ELR (cell line): ENCODE results near the gene POLR2L.
A peak's percentile ranks its signal among the peaks of the same experiment; 100 is the strongest.

ENCODE experiments used
- DNase-seq: peaks from one replicate; pipeline ENCODE4 v3.0.0-alpha.2; 2015; ENCODE audit warnings: low read depth

POLR2L gene

DNA sequence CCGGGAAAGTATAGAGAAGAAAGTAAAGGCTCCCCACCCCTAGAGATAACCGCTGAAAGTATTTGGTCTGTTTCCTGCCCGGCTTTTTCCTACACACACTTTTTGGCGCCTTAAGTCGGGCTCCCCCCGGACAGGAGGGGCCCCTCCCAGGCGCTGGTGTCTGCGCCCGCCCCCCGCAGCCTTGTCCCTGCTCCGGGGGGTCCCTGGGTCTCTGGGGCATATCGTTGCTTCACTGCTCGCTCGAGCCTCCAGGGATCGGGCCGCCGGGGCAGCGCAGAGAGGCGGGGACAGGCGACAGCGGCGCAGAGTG is 15.5 kb downstream of the POLR2L start:
- DNase-seq: no peak

DNA sequence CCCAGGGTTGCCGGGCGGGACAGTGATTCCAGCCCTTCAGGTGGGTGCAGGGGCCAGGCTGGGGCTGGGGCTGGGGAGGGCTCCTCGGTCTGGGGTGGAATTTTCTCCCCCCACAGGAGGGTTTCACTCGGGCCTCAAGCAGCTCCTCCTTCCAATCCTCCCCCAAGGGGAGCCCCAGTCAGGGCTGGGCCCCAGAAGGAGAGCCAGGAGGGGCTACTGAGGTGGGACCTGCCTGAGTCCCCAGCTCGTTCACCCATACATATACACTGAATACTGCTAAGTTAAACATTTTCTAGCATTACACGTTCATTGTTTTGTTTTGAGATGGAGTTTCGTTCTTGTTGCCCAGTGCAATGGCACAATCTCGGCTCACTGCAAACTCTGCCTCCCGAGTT is 16.1 kb downstream of the POLR2L start:
- DNase-seq: no peak

DNA sequence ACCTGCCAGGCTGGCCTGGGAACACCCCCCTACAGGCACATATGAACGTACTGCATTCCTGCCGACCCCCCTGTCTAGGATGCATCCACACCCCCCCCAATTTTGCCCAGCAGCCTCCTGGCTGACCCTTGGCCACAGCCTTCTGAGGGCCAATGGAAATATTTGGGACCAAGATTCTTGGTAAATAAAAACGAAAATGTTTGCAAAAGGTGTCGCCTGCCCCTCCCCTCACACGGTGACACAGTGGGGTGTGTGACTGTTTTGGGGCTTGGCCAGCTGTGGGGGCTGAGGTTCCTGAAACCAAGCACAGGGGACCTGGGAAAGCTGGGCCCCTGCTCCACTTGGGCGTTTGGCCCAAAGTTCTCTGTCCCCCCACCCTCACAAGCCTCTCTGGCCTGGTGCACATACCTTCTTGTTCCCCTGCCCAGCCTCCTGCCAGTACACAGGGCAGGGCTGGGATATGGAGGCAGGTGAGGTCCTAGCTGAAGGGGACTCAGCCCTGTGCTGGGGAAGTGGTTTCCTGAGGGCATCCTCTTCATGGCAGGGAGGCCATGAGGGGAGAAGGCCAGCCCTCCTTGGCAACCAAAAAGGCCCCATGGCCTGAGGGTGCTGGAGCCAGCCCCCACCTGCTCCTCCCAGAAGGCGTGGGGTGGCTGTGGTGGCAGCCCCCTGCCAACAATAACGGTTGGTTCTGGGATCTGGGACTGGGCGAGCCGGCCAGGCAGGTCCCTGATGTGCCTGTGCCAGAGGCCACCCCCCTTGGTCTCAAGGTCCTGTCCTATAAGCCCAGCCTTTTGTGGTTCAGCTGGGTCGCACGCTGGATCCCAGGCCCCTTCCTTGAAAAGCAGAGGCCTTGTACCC is 16.7 kb downstream of the POLR2L start:
- DNase-seq: no peak

DNA sequence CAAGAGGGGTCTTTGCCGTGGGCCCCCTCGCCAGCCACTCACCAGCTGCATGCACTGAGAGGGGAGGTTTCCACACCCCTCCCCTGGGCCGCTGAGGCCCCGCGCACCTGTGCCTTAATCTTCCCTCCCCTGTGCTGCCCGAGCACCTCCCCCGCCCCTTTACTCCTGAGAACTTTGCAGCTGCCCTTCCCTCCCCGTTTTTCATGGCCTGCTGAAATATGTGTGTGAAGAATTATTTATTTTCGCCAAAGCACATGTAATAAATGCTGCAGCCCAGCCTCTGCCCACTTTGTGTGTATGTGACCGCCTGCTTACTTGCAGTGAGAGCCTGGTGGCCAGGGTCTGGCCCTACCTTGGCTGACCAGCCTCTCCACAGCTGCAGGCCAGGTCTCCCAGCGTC is 17.4 kb downstream of the POLR2L start:
- DNase-seq: no peak

DNA sequence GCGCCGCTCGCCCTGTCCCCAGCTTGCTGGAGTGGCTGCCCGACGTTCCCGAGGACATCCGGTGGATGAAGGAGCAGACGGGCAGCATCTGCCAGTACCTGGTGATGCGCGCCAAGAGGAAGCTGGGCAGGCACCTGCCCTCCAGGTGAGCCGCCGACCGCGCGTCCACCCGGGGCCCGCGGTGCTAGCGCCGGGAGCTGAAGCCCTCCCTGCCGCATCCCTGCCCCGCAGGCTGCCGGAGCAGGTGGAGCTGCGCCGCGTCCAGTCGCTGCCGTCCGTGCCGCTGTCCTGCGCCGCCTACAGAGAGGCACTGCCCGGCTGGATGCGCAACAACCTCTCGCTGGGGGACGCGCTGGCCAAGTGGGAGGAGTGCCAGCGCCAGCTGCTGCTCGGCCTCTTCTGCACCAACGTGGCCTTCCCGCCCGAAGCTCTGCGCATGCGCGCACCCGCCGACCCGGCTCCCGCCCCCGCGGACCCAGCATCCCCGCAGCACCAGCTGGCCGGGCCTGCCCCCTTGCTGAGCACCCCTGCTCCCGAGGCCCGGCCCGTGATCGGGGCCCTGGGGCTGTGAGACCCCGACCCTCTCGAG is 17.9 kb downstream of the POLR2L start:
- DNase-seq: no peak

DNA sequence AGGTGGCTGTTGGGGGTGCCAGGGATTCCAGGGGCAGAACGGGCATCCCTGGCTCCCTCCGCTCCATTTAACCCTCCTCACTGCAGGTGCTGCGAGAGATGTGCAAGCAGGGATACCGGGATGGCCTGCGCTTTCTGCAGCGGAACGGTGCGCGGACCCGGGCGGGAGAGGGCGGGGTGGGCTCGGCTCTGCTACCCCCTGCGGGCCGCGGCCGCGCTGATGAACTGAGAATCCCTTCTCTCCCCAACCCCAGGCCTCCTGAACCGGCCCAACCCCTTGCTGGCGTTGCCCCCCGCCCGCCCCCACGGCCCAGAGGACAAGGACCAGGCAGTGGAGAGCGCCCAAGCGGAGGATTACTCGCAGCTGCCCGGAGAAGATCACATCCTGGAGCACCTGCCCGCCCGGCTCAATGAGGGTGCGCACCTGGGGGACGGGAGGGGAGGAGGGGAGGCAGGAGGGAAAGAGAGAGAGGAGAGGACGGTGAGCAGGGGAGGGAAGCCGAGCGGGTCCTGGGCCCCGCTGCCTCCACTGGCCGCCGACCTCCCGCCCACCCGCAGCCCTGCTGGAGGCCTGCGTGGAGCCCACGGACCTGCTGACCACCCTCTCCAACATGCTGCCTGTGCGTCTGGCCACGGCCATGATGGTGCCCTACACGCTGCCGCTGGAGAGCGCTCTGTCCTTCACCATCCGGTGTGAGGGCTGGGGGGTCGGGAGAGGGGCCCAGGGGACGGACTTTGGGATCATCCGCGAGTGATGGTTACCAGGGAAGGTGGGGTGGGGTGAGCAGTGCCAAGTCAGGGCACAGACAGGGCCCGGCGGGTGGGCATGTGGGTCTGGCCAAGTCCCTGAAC is 18.7 kb downstream of the POLR2L start:
- no peak for DNase-seq

DNA sequence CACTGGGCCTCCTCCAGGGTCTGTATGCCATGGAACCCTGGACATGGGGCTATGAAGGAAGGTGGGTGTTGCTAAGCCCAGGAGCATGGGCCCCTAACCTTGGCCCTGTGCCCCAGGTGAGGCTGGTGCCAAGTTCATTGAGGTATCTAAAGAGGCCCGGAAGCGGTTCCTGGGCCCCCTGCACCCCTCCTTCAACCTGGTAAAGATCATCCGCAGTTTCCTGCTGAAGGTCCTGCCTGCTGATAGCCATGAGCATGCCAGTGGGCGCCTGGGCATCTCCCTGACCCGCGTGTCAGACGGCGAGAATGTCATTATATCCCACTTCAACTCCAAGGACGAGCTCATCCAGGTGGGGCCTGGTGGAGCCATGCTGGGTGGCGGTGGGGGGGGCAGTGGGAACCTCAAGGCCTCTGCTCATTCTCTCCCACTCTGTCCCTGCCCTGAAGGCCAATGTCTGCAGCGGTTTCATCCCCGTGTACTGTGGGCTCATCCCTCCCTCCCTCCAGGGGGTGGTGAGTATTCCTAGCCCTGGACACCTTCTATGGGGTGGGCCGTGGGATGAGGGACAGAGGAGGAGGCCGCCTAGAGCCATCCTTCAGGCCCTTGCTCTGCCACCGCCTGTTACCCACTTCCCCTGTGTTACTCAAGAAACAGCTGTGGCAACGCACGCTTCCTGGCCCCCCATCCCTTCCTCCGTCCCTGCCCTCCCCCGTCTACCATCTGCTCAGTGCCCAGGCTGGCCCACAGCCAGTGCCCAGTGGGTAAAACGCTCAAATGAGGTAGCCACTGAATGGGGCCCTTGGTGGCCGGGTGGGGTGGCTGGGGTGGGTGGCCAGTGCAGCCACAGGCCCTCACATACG is 20.6 kb downstream of the POLR2L start:
- DNase-seq: no peak

DNA sequence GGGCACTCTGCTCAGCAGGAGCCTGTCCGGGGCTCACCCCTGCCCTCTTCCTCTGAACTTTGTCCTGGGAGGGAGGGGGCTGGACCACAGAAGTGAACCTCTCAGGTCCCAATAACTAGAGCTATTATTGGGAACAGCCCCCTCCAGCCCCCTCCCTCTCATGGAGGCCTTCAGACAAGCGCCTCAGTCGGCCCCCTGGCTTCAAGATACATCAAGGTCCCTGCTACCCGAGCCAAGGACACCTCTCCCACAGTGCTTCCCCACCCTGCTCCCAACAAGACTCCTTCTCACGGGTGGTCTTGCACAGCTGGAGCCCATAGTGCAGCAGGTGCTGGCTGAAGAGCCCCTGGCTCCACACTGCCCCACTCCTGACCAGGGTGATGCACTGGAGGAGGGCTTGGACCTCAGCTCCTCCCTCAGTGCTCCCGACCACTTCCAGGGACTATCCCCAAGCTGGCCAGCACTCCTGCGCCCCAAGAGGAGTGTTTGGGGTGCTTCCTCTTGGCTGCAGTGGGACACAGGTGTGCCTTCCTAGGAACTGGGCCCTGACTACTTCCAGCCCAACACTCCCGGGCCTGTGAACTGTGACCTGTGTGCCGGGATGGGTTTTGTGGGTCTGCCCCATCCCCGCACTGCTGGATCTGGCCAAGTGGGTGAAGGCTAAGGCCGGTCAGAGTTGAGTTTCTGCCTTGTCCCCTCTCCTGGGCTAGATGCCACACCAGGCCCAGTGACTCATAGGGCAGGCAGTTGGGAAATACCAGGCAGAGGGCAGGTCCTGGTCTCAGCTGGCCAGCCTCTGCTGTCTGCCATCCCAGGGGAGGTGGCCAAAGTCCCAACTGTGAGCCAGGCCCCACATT is 21.4 kb downstream of the POLR2L start:
- DNase-seq: peak; percentile 65

DNA sequence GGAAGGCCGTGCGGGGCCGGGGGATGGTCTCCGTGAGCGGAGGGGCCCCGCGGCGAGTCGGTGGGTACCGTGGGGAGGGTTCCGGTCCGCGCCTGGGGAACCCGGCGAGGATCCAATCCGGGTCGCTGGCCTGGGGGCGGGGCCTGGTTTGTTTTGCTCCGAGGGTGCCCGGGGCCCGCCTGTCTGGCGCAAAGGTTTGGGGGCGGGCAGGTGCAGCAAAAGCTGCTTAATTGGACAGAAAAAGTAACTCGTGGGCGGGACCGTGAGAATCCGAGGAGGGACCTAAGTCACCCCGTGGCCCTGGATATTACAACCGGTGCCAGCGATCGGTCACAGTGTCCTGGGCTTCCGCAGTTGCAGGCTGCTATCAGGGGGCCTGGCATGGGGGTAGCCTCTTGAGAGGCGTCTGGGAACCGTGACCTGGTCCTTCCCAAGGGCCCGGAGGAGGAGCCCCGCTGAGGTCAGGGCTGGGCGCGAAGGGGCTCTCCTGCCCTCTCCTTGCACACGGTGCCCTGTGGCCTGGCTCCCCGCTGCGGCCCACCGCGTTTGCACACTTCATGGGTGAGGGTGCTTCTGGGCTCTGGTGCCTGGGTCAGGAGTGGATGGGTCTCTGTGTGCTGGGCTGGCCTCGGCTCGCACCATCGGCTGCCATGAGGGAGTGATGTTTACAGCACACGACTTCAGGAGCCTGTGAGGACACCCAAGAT is 22.2 kb downstream of the POLR2L start:
- peak; percentile 91 for DNase-seq

DNA sequence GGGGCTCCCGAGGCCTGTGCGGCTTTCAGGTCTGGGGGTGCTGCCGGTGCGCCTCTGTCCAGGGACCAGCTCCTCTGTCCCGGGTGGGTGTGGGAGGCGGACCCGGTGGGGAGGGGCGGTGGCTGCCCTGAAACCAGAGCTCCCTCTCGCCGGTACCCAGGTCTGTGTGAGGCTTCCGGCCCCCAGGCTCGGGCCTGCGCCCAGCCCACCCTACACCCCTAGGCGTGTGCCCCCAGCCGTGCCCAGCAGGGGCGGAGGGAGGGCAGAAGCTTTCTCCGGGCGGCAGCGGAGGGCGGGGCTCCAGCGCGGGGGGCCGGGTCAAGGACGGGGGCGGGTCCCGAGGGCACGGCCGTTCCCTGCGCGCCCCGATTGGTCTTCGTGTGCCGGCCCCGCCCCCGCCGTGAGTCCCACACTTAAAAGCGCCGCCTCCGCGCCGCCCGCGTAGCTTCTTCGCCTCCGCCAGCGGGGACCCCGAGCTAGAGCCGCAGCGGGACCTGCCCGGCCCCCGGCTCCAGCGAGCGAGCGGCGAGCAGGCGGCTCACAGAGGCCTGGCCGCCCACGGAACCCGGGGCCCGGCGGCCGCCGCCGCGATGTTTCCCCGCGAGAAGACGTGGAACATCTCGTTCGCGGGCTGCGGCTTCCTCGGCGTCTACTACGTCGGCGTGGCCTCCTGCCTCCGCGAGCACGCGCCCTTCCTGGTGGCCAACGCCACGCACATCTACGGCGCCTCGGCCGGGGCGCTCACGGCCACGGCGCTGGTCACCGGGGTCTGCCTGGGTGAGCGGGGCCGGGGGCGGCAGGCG is 23.0 kb downstream of the POLR2L start:
- peak; percentile 92 for DNase-seq

DNA sequence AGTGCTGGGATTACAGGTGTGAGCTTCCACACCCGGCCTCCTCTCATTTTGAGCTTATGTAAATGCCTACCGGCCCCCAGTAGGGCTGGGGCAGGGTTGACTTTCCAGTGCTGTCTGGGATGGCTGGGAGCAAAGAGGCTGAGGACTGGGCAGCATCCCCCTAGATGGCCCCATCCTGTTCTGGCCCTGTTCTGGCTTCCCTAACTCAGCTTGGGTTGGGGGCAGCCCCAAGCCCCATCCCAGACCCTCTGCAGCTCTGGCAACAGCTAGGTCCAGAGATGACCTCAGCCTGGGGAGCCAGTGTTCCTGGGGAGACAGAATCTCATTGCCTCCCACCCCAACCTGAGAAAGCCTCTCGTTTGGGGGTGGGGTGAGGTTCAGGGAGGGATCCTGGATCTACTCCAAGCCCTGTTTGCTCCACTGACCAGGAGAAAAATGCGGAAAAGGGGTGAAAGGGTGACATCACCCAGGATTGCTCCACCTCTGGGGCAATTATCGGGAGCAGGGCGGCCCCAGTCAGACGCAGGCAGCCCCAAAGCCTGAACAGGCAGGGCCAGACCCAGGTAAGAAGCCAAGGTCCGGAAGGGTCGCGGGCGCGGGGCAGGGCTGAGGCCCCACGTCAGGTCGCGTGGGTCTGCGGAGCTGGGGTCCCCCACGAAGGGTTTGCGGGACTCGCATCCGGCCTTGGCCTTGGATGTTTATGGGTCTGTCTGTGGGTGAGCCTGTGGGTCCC is 23.8 kb downstream of the POLR2L start, which contains the start of gene PNPLA2:
Gene PNPLA2, plus strand, starts transcription at position 519 of the 733 bp plus-strand sequence. CDS start 805 bp downstream, outside the sequence.
- DNase-seq: peak; percentile 57

DNA sequence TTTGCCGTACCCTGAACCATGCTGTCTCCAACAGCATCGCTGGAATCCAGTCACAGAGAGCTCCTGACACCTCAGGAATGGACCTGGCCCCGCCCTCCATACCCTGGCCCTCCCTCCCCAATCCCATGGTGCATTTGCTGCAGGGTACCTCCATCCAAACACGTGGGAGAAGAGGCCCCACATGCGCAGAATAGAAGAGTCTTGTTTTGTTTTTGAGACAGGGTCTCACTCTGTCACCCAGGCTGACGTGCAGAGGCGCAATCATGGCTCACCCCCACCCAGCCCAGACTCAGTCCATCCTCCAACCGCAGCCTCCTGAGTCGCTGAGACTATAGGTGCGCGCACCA is 25.9 kb downstream of the POLR2L start:
- DNase-seq: no peak

DNA sequence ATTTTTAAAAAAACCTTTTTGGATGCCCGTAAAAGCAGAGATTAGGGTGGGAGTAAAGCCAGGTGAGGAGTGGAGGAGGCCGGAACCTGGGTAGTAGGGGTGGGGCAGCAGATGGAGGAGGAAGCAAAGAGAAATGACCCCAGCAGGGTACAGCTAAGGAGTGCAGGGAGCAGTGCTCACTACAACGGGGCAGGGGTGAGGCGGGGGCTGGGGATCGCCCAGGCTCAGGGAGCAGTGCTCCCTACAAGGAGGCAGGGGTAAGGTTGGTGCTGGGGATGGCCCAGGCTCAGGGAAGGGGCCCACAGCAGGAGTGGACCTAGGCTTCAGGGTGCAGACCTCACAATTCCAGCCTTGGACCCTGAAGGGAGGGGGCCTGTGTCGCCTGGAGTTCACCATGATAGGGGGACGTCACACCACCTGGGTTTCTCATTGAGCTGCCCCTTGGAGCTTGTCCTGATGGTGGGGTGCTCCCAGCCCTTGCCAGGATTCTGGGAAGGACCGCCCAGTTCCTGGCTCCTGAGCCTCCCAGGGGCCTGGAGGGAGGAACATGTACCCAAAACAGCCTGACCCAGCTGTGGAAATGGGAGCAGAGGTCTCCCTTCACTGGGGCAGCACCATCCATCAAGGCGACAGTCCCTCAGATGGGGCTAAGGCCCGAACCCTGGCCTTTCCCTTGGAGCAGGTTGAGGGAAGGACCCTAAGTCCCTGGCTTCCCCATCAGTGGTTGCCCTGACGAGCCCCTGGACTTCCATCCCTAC is 26.5 kb downstream of the POLR2L start:
- no peak for DNase-seq

DNA sequence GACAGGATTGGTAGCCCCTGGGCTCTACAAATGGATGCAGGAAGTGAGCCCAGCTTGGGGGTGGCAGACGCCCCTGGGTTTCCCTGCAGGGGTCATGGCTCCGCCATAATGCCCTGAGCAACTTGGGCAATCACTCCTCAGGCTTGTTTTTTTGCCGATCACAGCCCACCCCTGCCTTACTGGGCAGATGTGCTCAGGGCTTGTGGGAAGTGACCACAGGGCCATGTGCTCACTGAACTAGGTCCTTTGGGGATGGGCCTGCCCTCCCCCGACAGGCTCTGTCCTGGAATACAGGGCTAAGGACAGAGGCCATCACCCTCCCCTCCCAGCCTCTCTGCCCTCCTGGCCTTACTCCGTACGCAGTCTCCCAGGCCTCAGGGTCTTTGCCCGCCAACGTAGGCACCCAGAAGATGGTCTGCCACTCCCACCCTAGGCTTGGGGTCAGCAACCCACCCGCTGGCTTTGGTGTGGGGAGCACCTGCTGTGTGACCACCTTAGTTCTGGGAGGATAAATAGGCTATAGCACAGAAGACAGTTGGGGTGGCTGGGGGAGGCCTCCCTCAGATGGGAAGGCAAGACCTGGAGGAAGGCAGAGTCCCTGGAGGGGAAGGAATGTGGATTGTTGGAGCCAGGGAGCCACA is 28.8 kb downstream of the POLR2L start:
- DNase-seq: no peak

DNA sequence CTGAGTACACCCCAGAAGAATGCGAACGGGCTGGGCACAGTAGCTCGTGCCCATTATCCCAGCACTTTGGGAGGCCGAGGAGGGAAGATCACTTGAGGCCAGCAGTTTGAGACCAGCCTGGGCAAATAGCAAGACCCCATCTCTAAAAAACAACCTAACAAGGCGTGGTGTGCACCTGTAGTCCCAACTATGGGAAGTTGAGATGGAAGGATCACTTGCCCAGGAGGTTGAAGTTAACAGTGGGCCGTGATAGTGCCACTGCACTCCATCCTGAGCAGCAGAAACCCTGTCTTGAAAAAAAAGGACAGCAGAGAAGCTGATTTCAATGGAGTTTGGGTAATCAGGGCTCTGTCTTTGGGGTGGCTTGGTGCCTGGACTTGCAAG is 29.3 kb downstream of the POLR2L start:
- no peak for DNase-seq

DNA sequence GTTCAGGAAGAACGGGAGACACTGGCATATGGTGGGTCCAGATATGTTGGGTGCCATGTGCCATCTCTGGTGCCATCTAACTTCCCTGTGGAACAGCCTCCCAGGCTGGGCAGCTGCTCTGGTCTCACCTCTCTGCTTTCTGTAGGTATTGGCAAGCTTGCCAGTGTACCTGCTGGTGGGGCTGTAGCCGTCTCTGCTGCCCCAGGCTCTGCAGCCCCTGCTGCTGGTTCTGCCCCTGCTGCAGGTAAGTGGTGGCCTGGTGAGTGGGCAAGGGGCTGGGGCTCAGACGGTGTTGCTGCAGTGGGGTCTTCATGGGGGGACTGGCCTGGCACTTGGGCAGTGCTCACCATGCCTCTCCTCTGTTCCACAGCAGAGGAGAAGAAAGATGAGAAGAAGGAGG is 29.9 kb downstream of the POLR2L start:
- DNase-seq: no peak

DNA sequence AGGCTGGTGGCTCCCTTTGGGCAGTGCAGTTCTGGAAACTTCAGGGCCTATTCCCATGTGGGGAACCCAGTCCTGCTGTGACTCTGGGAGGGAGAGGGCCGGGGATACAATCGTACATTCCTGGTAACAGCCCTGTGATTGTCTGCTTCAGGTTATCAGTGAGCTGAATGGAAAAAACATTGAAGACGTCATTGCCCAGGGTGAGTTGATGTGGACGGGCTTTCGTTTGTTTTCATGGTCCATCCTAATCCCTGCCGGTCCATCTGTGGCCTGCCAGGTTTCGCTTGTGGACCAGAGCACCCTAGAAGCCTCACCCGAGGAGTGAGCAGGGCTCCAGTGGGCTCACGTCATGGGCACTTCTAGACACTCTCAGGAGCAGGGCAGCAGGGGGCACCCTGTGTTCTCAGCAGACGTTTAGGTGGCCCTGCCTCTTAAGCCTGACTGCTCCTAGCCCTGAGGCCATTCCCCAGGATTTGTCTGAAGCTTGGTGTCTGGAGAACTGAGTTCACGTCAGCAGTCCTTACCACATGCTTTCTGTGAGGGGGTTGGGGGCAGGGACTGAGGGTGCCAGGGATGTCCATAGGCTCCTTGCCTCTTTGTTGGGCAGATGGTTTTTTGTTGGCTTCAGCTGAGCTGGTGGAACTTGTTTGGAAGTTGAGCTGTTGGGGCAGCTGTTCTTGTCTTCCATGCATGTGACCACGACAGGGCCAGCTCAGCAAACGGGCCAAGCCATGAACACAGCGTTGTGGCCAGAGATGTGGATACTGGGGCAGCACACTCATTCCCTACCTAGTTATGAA is 30.7 kb downstream of the POLR2L start:
- peak; percentile 33 for DNase-seq
